Stimulated activated effector memory CD8-positive, alpha-beta T cell treated with anti-CD3 and anti-CD28 coated beads, Interleukin-12 subunit alpha, Interleukin-12 subunit beta, amount 100 ng/mL, for 72 hours (primary cell): Measurements from ENCODE around the gene RASGEF1C.
"Not testable (repeated sequence)": the region's sequence is repeated elsewhere in the genome, so short reads cannot be mapped to it uniquely, and the experiment has no call there.

Source experiments
- ATAC-seq: fragments of 150-1000 bp; cut with Tn5 transposase; 2 replicates; pipeline ENCODE4 v1.10.0; 2021
- DNase-seq, 2 donors: peaks; one replicate each; pipeline ENCODE4 v3.0.0; 2021 to 2022; ENCODE audit warnings: low spot score in 2 of 2
- H3K27ac Mint-ChIP-seq: one replicate; pipeline ENCODE4 v1.8.0; 2022; ENCODE audit warnings: mild to moderate bottlenecking, mixed read lengths
- H3K36me3 Mint-ChIP-seq: one replicate; pipeline ENCODE4 v1.8.0; 2022; ENCODE audit warnings: mild to moderate bottlenecking, mixed read lengths
- H3K4me1 Mint-ChIP-seq: one replicate; pipeline ENCODE4 v1.8.0; 2022; ENCODE audit warnings: mixed read lengths
- H3K4me3 Mint-ChIP-seq: one replicate; pipeline ENCODE4 v1.8.0; 2022; ENCODE audit warnings: mild to moderate bottlenecking, mixed read lengths
- H3K9me3 Mint-ChIP-seq: one replicate; pipeline ENCODE4 v1.8.0; 2022; ENCODE audit warnings: mixed read lengths

RASGEF1C gene

DNA sequence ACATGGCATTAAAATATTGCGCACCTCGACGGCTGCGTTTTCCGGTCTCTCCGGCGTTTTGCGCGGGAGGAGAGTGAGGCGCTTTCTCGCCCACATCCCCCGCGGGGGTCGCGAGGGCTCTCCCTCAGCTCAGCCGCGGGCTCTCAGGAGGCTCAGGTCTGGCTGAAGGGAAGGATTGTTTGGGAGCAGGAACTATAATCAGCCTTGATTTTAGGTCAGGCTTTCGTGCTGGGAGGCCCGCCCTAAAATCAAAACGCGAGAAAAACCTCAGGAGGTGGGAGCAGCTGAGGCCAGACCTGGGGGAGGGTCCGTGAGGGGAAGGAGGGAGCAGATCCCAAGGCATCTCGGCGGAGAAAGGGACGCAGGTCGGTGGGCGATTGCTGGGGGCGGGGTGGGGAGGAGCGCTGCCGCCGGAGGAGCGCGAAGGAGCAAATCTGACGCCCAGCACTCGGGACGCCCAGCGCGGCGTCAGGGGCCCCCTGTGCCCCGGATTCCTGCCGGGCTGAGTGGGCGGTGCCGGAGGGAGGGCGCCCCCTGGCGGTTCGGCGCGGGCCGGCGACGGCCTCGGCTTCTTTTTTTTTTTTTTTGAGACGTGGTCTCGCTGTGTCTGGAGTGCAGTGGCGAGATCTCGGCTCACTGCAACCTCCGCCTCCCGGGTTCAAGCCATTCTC, 118.8 kb downstream of the RASGEF1C start:
- peak; percentile 86 to 91 for DNase-seq
- Mint-ChIP-seq H3K9me3 (no peaks in the 10 kb centered on the region), H3K4me3 (peak overlapping the region; percentile 80), H3K4me1 (peaks cover 13% of the 10 kb centered on the region), H3K27ac (no peak overlapping the region), H3K36me3 (no peaks in the 10 kb centered on the region)
- ATAC-seq: peak; percentile 96

DNA sequence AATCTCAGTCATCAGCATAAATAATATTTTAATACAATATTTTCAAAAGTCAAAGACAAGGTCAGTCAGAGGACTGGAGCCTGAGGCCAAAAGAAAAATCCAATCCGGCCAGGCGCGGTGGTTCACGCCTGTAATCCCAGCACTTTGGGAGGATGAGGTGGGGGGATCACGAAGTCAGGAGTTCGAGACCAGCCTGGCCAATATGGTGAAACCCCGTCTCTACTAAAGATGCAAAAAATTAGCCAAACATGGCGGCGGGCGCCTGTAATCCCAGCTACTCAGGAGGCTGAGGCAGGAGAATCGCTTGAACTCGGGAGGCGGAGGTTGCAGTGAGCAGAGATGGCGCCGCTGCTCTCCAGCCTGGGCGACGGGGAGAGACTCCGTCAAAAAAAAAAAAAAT, 119.4 kb downstream of the RASGEF1C start:
- Mint-ChIP-seq H3K4me3 (peak overlapping the region; percentile 80), H3K4me1 (peaks cover 13% of the 10 kb centered on the region)
- not testable (repeated sequence) for ATAC-seq, H3K27ac Mint-ChIP-seq, H3K9me3 Mint-ChIP-seq, H3K36me3 Mint-ChIP-seq, DNase-seq

DNA sequence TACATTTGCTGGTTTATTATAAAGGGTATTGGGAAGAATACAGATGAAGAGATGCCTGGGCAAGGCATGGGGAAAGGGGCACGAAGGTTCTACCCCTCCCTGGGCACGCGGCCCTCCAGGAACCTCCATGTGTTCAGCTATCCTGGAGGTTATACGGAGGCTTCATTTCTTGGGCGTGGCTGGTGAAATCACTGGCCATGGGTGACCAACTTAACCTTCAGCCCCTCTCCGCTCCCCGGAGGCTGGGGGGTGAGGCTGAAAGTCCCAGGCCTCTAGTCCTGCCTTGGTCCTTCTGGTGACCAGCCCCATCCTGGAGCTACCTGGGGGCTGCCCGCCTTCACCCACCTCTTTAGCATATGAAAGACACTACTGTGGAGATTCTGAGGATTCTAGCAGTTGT, 120.5 kb downstream of the RASGEF1C start:
- H3K4me1 Mint-ChIP-seq: peaks cover 13% of the 10 kb centered on the region
- H3K9me3 Mint-ChIP-seq: no peaks in the 10 kb centered on the region
- H3K36me3 Mint-ChIP-seq: no peaks in the 10 kb centered on the region
- peak overlapping the region; percentile 80 for H3K4me3 Mint-ChIP-seq
- ATAC-seq (no peak), DNase-seq (no peak)
- no peak overlapping the region for H3K27ac Mint-ChIP-seq

DNA sequence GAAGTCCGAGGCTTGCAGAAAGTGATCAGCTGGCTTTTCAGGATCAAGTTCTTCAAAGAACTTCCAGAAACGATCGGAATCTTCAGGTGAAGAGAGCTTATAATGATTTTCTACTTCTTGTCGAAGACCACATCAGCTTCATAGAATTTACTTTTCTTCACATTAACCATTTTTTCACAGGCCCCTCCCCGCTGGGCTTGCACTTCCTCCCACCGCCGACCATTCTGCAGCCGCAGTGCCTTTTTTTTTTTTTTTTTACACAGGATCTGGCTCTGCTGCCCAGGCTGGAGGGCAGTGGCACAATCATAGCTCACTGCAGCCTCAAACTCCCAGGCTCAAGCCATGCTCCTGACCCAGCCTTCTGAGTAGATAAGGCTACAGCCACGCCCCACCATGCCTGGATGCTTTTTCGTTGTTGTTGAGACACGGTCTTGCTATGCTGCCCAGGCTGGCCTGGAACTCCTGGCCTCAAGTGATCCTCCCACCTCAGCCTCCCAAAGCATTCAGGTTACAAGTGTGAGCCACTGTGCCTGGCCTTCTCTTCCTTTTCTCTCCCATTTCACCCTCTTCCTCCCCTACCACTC, 122.1 kb downstream of the RASGEF1C start:
- no peak for ATAC-seq
- no peaks in the 10 kb centered on the region for H3K36me3 Mint-ChIP-seq
- H3K4me1 Mint-ChIP-seq: peaks cover 13% of the 10 kb centered on the region
- no peak for DNase-seq
- no peak overlapping the region for H3K27ac Mint-ChIP-seq
- H3K9me3 Mint-ChIP-seq: no peaks in the 10 kb centered on the region
- H3K4me3 Mint-ChIP-seq: no peak overlapping the region

DNA sequence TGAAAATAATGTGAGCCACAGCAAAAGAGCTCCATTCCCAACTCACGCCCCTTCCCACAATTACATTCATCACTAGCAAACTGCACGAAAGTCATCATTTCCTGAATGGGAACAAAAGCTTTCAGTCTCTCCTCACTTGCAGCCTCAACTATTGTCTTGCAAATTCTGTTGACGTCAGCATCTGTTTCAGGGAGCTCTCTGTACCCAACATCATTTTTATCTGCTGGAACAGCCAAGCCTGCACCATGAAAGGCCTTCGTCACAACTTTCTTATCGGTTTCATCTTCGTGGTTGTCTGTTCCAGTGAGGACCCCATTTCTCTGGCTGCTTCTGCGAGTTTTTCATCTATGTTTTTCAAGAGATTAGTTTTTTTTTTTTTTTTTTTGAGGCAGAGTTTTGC, 123.2 kb downstream of the RASGEF1C start:
- Mint-ChIP-seq H3K36me3 (no peaks in the 10 kb centered on the region), H3K9me3 (no peaks in the 10 kb centered on the region), H3K27ac (no peak overlapping the region), H3K4me3 (no peak overlapping the region), H3K4me1 (peaks cover 13% of the 10 kb centered on the region)
- DNase-seq (no peak), ATAC-seq (no peak)

DNA sequence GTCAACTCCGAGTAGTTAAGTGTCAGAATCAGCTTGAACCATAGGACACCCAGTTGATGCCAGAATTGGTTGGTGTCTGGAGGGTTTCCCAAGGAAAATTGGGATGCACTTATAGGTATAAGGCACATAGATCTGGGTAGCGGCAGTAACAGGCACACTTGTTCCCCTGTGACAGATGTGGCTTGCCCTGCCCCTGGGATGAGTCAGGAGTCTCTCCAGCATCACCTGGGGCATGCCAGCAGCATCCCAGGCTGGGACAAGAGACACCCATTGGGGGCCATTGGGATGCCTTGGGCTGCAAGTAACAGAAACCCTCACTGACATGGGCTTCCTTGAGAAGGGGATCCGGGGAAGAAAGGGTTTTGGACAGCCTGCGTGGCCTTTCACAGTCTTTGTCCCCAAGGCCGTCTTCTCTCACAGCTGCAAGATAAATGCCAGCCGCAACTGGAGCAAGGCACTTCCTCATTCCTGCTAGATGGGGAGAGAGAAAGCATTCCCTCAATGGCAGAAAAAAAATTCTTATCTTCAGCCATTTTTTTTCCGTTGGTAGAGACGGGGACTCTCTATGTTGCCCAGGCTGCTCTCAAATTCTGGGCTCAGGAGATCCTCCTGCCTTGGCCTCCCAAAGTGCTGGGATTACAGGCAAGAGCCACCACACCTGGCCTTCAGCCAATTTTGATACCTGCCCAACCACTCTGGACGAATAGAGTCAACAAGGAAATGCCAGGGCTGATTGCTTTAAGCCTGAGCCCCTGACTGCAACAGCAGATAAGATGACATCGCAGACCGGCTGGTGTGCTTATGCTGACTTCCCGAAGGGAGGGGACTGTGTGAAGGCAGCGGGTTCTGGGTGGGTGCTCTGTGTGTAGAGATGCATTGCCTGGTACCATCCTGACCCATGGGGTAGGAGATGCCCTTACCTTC, 124.1 kb downstream of the RASGEF1C start:
- Mint-ChIP-seq H3K4me1 (peaks cover 17% of the 10 kb centered on the region), H3K36me3 (no peaks in the 10 kb centered on the region), H3K4me3 (no peak overlapping the region), H3K27ac (no peak overlapping the region), H3K9me3 (no peaks in the 10 kb centered on the region)
- DNase-seq (no peak), ATAC-seq (no peak)

DNA sequence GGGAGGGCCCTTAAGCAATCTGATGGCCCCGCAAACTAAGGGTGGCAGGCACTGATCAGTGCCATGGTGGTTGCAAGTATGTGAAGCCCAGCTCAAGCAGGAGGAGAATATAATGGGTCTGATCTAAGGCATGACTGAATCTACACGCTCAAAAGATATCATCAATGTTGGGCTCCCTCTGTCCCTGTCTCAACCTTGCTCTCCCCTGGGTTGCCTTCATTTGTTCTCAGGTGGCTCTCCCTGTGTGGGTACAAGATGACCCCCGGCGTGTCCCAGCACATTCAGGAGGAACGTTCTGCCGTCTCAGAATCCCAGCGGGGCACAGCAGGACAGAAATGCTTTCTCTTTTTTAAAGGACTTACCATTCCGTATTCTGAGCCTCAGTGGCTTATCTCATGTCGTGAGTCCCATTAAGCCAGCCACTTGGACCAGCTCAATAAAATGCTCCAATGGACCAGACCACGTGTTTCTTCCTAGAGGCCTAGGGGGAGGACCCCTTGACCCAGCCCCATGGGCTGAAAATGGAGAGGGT, 125.4 kb downstream of the RASGEF1C start:
- ATAC-seq (no peak), DNase-seq (no peak)
- Mint-ChIP-seq H3K27ac (no peak overlapping the region), H3K4me1 (peaks cover 17% of the 10 kb centered on the region), H3K4me3 (no peak overlapping the region), H3K9me3 (no peaks in the 10 kb centered on the region), H3K36me3 (no peaks in the 10 kb centered on the region)

DNA sequence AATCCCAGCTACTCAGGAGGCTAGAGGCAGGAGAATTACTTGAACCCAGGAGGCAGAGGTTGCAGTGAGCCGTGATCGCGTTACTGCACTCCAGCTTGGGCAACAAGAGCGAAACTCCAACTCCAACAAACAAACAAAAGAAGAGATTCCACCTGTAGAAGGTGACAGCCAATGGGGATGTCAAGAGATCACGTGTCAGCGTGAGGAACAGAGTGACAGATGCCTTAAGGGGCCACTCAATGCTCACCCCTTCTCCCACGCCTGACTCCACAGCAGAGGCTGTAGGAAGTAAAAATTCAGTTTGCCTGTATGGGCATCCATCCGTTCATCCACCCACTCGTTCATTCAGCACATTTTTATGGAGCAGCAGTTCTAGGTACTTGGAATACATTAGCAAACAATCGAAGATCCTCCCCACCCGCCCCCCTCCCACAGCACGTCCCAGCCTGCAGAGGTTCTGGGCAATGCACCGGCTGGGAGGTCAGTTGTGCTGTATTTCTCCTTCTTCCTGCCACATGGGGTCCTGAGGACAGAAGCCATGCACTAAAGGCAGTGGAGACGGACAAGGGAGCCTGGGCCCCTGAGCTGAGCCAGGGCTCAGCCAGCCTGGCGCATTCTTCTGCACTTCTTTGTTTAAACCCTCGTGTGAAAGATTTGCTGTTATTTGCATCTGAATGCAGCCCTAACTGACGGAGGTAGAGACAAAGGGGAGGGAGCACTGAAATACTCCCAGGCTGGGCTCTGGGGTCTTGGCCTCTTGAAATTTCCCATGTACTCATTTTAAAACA, 126.2 kb downstream of the RASGEF1C start:
- no peak for DNase-seq
- no peak overlapping the region for H3K27ac Mint-ChIP-seq

DNA sequence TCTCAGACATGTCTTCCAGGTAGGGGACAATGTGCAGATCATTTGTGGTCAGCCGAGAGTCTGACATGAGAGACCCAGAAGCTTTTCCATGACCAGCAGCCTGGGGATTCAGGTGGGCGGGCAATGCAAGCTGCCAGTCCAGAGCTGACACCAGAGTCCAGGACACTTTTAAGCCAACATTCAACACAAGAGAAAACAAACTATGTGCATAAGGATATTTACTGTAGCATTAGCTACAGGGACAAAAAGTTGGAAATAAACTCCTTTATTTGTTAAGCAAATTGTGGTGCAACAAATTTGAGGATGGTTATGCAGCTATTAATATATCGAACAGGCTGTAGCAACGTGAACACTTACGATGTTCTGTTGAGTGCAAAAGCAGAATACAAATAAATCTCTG, 127.5 kb downstream of the RASGEF1C start:
- no peaks in the 10 kb centered on the region for H3K9me3 Mint-ChIP-seq
- no peak overlapping the region for H3K27ac Mint-ChIP-seq
- H3K4me1 Mint-ChIP-seq: peaks cover 17% of the 10 kb centered on the region
- DNase-seq (no peak), ATAC-seq (no peak)
- no peak overlapping the region for H3K4me3 Mint-ChIP-seq
- no peaks in the 10 kb centered on the region for H3K36me3 Mint-ChIP-seq

More for the DNA sequence above, 126.2 kb downstream of the RASGEF1C start:
- no peaks in the 10 kb centered on the region for H3K36me3 Mint-ChIP-seq
- ATAC-seq: no peak
- no peak overlapping the region for H3K4me3 Mint-ChIP-seq
- no peaks in the 10 kb centered on the region for H3K9me3 Mint-ChIP-seq
- peaks cover 17% of the 10 kb centered on the region for H3K4me1 Mint-ChIP-seq

DNA sequence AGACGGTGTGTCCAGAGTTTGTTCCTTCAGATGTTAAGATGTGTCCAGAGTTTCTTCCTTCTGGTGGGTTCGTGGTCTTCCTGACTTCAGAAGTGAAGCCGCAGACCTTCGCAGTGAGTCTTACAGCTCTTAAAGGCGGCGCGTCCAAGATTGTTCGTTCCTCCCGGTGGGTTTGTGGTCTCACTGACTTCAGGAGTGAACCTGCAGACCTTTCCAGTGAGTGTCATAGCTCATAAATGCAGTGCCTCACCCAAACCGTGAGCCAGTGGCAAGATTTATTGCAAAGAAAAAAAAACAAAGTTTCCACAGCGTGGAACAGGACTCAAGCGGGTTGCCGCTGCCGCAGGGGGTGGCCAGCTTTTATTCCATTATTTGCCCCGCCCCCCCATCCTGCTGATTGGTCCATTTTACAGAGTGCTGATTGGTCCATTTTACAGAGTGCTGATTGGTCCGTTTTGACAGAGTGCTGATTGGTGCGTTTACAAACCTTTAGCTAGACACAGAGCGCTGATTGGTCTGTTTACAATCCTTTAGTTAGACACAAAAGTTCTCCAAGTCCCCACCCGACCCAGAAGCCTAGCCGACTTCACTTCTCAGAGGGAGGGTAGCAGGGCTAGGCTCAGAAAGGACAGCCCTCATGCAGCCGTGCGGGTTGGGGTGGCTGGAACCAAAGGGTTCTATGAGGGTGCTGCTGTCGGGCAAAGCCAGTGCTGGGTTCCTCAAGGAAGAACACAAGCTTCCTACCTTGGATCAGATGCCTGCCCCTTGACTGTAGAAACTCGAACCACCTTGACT, 128.3 kb downstream of the RASGEF1C start:
- Mint-ChIP-seq H3K36me3 (no peaks in the 10 kb centered on the region), H3K4me3 (peak overlapping the region; percentile 43), H3K27ac (no peak overlapping the region), H3K4me1 (peaks cover 12% of the 10 kb centered on the region), H3K9me3 (no peaks in the 10 kb centered on the region)
- DNase-seq (no peak), ATAC-seq (no peak)

DNA sequence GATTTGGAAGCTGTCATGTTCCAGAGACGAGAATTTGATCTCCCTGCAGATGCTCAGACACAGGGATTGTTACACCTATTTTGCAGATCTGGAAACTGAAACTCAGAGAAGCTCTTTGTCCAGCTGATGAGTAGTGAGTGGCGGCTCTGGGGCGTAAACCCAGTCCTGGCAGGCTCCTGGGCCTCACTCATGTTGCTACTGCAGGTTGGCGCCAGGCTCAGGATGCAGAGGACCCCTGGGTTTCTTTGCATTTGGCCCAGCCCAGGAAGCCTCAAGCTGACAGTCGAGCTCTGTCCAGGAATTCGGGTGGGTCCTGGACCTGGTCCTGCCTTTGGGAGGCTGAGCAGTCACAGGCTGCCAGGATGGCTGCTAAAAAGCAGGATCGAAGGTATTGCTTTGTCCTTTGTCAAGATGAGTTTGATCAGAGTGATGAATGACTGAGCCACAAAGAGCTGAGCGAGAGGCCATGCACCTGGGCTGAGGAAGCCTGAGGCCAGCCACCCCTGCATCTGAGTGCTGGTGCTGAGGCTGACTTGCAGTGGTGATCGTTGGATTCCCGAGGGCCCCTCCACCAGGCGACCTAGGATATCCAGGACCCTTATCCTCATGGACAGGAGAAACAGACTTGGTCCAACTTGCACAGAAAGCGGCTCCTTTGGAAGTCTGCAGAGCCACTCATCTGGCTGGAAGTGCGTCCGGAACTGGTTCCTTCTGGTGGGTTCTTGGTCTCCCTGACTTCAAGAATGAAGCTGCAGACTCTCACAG, 129.1 kb downstream of the RASGEF1C start:
- H3K27ac Mint-ChIP-seq: no peak overlapping the region
- H3K4me1 Mint-ChIP-seq: peaks cover 10% of the 10 kb centered on the region
- no peaks in the 10 kb centered on the region for H3K36me3 Mint-ChIP-seq
- peak overlapping the region; percentile 43 for H3K4me3 Mint-ChIP-seq
- DNase-seq (no peak), ATAC-seq (no peak)
- no peaks in the 10 kb centered on the region for H3K9me3 Mint-ChIP-seq

DNA sequence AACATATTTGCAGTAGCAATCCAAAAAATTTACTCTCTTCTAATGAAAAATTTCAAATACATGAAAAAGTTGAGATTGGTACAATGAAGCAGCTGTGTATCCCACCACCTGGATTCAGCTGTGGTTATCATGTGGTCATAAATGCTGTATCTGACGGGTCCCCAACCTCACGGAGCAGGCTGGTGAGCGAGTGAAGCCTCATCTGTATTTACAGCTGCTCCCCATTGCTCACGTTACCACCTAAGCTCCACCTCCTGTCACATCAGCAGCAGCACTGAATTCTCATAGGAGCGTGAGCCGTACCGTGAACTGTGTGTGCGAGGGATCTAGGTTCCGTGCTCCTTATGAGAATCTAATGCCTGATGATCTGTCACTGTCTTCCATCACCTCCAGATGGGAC, 130.7 kb downstream of the RASGEF1C start:
- no peak for DNase-seq
- peaks cover 10% of the 10 kb centered on the region for H3K4me1 Mint-ChIP-seq
- no peak overlapping the region for H3K4me3 Mint-ChIP-seq
- H3K27ac Mint-ChIP-seq: no peak overlapping the region
- peaks cover 4% of the 10 kb centered on the region for H3K36me3 Mint-ChIP-seq
- H3K9me3 Mint-ChIP-seq: no peaks in the 10 kb centered on the region
- no peak for ATAC-seq

DNA sequence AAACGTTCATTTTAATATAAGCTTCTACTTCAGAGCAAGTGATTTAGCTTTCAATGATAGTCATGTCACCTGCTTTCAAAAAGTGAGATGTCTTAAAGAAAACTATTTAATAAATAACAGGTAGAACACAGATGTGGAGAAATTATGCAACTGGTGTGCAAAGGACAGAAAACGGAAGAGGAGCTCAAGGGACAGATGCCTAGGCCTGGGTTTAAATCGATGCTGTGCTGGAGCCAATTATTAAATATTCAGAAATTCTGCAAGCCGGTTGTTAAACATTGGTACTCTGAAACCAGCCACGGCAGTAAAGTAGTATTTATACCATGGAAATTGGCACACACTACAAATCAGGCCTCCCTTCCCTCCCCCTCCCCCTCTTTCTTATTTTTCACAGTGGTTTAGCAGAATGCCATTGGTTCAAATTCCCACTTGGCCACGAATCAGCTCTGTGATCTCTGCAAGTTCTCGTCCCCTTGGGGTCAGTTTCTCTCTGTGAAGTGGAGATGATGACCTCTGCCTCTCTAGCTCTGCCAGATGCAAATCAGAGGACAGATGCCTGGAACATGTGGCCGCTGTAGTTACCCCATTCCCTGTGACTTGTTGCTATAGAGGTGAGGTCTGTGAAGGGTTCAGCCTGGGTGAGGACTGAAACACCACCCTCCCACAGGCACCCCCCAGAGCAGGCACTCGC, 131.3 kb downstream of the RASGEF1C start:
- ATAC-seq: no peak
- DNase-seq: no peak
- Mint-ChIP-seq H3K4me1 (peaks cover 10% of the 10 kb centered on the region), H3K27ac (no peak overlapping the region), H3K36me3 (peaks cover 4% of the 10 kb centered on the region), H3K9me3 (peaks cover 2% of the 10 kb centered on the region), H3K4me3 (no peak overlapping the region)
